Measurements from ENCODE around the gene FBXL4.

The FBXL4 gene

GRCh38 chr6:98830146-98830545, 117.6 kb downstream of the FBXL4 start:
- in situ Hi-C loops (cut with HindIII; ENCODE audit: low pct_ligation_motif_present, low sequenced_read_pairs) = no loop called here
- no peak for TF ChIP-seq CTCF (IDR thresholded peaks at IDR 0.05; ENCODE audit: low read depth, low read length, missing control alignments)
- Histone ChIP-seq H3K36me3 (replicated peaks) (no peaks in the 10 kb centered on the region), H3K4me3 (ENCODE audit: low read depth, low read length) (no peak overlapping the region), H3K27me3 (replicated peaks) (peaks cover 82% of the 10 kb centered on the region), H3K27ac (no peak overlapping the region)
- DNase-seq = no peak

GRCh38 chr6:98828941-98829411, 118.8 kb downstream of the FBXL4 start:
- H3K4me3 ChIP-seq (ENCODE audit: low read depth, low read length) = no peak overlapping the region

GRCh38 chr6:98828211-98828788, 119.4 kb downstream of the FBXL4 start:
- no peak overlapping the region for H3K27ac ChIP-seq
- TF ChIP-seq CTCF (IDR thresholded peaks at IDR 0.05; ENCODE audit: low read depth, low read length, missing control alignments) = no peak
- in situ Hi-C loops (cut with HindIII; ENCODE audit: low pct_ligation_motif_present, low sequenced_read_pairs) = no loop called here
- peaks cover 85% of the 10 kb centered on the region for H3K27me3 ChIP-seq (replicated peaks)
- H3K36me3 ChIP-seq (replicated peaks) = no peaks in the 10 kb centered on the region
- no peak overlapping the region for H3K4me3 ChIP-seq (ENCODE audit: low read depth, low read length)
- no peak for DNase-seq

More at GRCh38 chr6:98828941-98829411, 118.8 kb downstream of the FBXL4 start:
- in situ Hi-C loops (cut with HindIII; ENCODE audit: low pct_ligation_motif_present, low sequenced_read_pairs) = no loop called here
- H3K36me3 ChIP-seq (replicated peaks) = no peaks in the 10 kb centered on the region
- no peak overlapping the region for H3K27ac ChIP-seq
- no peak for TF ChIP-seq CTCF (IDR thresholded peaks at IDR 0.05; ENCODE audit: low read depth, low read length, missing control alignments)
- no peak for DNase-seq
- H3K27me3 ChIP-seq (replicated peaks) = peaks cover 84% of the 10 kb centered on the region

GRCh38 chr6:98827295-98828159, 120.2 kb downstream of the FBXL4 start:
- DNase-seq = no peak
- H3K27me3 ChIP-seq (replicated peaks) = peaks cover 82% of the 10 kb centered on the region
- H3K4me3 ChIP-seq (ENCODE audit: low read depth, low read length) = no peak overlapping the region
- in situ Hi-C loops (cut with HindIII; ENCODE audit: low pct_ligation_motif_present, low sequenced_read_pairs) = no loop called here
- no peaks in the 10 kb centered on the region for H3K36me3 ChIP-seq (replicated peaks)
- H3K27ac ChIP-seq = no peak overlapping the region
- no peak for TF ChIP-seq CTCF (IDR thresholded peaks at IDR 0.05; ENCODE audit: low read depth, low read length, missing control alignments)

- in situ Hi-C loops (cut with HindIII; ENCODE audit: low pct_ligation_motif_present, low sequenced_read_pairs) = no loop called here
- Histone ChIP-seq H3K27me3 (replicated peaks) (peaks cover 72% of the 10 kb centered on the region), H3K27ac (no peak overlapping the region), H3K36me3 (replicated peaks) (no peaks in the 10 kb centered on the region), H3K4me3 (ENCODE audit: low read depth, low read length) (no peak overlapping the region)
- no peak for TF ChIP-seq CTCF (IDR thresholded peaks at IDR 0.05; ENCODE audit: low read depth, low read length, missing control alignments)
- no peak for DNase-seq
Observed at GRCh38 chr6:98825600-98826230, 122.0 kb downstream of the FBXL4 start.

Measured in brain microvascular endothelial cell (primary cell).